HG02840 (cell line): ENCODE measurements around the gene EIF3J.
"Not testable (repeated sequence)": the region's sequence is repeated elsewhere in the genome, so short reads cannot be mapped to it uniquely, and the experiment has no call there.

Experiments
- ATAC-seq: cut with Tn5 transposase; IDR thresholded peaks from one replicate; pipeline ENCODE4 v1.9.1; 2021; ENCODE audit warnings: mild to moderate bottlenecking, moderate library complexity, moderate number of reproducible peaks; ENCODE audit not compliant: unreplicated experiment, low FRiP score

The EIF3J gene

DNA sequence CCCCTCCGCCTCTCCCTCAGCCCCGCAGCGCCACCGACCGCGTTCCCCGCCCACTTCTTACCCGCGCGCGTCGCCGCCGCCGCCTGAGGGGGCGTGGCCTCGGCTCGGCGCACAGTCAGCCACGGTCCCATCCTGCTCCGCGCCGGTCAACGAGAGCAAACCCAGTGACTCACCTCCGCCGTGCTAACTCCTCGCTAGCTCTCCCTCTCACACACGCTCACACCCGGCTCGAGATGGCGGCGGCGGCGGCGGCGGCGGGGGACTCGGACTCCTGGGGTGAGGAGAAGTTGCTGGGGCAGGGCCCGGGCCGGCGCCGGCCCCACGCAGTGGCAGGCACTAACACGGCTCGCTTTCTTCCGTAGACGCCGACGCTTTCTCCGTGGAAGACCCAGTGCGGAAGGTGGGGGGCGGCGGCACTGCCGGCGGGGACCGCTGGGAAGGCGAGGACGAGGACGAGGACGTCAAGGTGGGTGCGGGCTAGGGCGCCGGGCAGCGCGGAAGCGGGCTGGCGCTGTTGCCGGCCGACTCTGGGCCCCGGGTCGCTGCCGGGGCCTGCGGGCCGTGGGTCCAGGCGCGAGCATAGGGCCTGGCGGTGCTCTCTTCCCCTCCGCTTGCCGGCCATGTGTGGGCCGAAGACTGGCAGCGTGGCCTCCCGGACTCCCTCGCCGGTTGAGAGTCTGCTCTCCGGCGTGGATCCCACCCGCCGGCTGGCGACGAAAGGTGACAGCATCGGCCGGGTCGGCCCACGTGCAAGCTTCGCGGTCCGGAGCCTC, at the start of gene EIF3J:
Gene EIF3J, plus strand, starts transcription at position 186 of the 773 bp plus-strand sequence. Its CDS starts 48 bp downstream, at position 234.
- ATAC-seq, result peak; percentile 85

DNA sequence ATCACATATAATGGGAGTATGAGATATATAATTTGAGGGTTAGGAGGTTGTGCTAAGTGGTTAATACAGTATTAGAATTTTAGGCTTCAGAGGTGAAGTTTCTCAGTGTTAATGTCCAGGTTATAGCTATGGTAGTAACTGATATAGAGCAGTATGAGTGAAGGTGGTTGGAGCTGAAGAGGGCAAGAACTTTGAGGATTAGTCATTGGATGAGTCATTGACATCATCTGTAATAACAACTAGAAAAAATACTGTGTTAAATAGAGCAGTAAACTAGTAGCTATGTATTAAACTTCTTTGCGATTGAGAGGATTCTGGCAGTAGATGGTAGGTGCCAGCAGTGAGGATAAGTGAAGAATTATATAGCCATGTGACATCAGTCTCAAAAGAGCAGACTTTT, 47.5 kb upstream of the EIF3J start:
- ATAC-seq, result no peak

- no peak for ATAC-seq
Observed at GRCh38 chr15:44490622-44491021, 46.3 kb upstream of the EIF3J start.

GRCh38 chr15:44492040-44492439, 44.9 kb upstream of the EIF3J start:
- no peak for ATAC-seq

- ATAC-seq, result no peak
Observed at GRCh38 chr15:44492672-44493071, 44.3 kb upstream of the EIF3J start.

DNA sequence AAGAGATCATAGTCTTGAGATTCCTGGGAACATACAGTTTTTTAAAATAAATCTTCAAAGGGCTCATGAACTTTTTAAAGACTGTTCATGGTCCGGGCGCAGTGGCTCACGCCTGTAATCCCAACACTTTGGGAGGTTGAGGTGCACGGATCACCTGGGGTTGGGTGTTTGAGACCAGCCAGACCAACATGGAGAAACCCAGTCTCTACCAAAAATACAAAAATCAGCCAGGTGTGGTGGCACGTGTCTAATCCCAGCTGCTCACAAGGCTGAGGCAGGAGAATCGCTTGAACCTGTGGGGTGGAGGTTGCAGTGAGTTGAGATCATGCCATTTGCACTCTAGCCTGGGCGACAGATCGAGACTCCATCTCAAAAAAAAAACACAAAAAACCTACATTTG, 41.4 kb upstream of the EIF3J start:
- ATAC-seq, result no peak

DNA sequence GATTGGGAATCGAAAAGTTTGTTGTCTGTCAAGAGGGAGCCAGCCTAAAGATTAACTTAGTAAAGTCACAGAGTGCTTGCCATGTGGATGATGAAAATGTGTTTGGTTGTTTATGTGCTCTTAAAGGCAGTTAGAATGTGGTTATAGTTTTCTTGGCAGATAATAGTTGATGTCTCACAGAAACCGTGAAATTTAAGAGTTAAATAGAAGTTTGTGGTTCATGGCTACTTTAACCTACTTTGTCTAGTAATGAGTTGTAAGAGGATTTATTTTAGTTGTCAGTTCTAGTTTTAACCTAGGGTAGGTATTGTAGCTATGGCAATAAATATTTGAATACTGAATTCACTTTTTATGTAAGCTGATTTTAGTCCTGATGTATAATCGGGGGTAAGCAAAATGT, 36.4 kb upstream of the EIF3J start:
- ATAC-seq, result no peak

GRCh38 chr15:44501768-44502366, 35.1 kb upstream of the EIF3J start:
- ATAC-seq, result no peak

- no peak for ATAC-seq
Observed at GRCh38 chr15:44516436-44516835, 20.5 kb upstream of the EIF3J start.

GRCh38 chr15:44519537-44519936, 17.4 kb upstream of the EIF3J start:
- ATAC-seq, result no peak

- ATAC-seq, result no peak
Observed at GRCh38 chr15:44525018-44525417, 11.9 kb upstream of the EIF3J start.

DNA sequence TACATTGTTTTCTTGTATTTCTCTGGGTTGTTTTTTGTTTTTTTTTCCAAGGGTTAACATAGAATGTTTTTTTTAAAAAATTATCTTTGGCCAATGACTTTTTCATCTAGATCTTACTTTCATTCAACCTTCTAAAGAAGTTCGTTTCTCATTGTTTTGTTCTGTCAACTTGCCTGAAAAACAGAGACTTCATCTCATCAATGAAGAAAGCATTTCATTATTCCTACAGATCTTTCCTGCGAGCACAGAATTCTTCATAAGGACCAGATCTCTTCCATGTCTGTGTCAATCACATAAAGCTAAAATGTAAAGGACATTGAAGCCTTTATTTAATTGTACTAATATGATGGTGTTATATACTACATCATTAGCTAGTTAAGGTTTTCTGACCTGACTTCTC, 9.7 kb upstream of the EIF3J start:
- no peak for ATAC-seq

GRCh38 chr15:44529864-44530604, 6.9 kb upstream of the EIF3J start:
- no peak for ATAC-seq

DNA sequence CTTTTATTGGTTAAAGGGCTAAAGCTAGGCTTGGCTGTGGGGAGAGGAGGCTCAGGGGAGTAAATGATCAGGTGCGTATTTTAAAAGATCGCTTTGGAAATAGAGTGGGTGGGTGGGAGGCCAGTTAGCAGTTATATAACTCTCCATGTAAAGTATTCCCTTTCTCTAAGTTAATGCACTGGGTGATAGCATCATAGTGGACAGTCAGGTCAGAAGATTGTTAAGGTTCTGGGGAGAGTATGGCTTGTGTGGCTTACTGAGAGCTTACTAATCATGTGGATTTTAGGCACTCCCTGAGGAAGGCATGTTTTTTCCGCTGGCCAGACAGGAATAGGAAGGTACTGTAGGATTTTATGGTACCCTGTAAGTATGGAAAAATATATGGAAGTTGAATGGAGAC, 6.3 kb upstream of the EIF3J start:
- no peak for ATAC-seq

DNA sequence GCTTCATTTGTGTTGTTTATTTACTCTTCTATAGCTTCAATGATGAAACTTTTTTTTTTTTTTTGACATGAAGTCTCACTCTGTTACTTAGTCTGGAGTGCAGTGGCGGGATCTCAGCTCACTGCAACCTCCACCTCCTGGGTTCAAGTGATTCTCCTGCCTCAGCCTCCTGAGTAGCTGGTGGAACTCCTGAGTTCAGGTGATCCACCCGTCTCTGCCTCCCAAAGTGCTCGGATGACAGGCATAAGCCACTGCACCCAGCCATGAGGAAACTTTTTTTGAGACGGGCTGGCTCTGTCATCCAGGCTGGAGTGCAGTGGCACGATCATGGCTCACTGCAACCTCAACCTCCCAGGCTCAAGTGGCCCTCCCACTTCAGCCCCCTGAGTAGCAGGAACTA, 4.7 kb upstream of the EIF3J start:
- ATAC-seq, result not testable (repeated sequence)

DNA sequence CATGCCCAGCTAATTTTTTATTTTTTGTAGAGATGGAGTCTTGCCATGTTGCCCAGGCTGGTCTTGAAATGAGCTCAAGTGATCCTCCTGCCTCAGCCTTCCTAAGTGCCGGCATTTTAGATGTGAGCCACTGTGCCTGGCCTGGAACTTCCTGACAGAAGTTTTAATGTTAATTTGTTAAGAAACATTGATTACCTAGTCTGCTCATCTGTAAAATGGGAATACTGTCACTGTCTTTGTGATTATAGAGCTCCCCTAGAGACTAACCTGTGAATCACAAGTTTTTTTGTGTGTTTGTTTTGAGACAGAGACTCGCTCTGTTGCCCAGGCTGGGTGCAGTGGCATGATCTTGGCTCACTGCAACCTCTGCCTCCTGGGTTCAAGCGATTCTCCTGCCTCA, 4.3 kb upstream of the EIF3J start:
- ATAC-seq, result no peak

DNA sequence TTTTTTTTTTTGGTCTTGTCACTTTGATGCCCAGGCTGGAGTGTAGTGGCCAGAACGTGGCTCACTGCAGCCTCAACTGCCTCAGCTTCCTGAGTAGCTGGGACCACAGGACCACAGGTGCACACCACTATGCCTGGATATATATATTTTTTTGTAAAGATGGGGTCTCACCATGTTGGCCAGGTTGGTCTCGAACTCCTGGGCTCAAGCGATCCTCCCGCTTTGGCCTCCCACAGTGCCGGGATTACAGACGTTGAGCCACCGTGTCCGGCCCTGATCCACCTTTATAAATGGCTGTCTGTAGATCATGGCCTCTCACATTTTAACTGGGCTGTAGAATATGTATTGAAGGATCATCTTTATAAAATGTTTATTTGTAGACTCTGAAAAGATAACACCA, 1.9 kb upstream of the EIF3J start:
- ATAC-seq, result no peak

DNA sequence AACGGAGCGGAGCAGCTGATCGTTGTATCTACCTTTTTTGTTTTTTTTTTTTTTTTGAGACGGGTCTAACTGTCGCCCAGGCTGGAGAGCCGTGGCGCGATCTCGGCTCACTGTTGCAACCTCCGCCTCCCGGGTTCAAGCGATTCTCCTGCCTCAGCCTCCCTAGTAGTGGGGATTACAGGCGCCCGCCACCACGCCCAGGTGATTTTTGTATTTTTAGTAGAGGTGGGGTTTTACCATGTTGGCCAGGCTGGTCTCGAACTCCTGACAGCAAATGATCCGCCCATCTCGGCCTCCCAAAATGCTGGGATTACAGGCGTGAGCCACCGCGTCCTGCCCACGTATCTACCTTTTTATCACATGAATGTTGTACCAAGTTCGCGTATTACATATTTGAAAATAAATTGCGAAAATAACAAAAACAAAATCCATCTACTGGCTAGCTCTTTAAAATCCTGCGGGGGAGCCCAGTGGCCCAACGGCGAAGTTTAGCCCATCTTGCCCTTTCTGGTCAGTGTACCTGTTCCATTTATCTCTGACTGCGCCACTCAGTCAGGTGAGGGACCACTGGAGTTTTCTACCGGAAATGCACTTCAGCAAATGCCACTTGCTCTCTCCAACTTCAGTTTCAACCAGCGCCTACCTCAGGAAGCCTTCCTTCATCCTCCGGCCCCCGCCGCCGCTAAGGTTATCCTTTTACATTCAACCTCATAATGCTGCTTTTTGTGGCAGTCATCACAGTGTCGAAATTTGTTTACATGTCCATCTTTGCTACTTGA, 1.2 kb upstream of the EIF3J start:
- no peak for ATAC-seq

GRCh38 chr15:44536302-44536961, 515 bp upstream of the EIF3J start:
- ATAC-seq, result peak; percentile 59

DNA sequence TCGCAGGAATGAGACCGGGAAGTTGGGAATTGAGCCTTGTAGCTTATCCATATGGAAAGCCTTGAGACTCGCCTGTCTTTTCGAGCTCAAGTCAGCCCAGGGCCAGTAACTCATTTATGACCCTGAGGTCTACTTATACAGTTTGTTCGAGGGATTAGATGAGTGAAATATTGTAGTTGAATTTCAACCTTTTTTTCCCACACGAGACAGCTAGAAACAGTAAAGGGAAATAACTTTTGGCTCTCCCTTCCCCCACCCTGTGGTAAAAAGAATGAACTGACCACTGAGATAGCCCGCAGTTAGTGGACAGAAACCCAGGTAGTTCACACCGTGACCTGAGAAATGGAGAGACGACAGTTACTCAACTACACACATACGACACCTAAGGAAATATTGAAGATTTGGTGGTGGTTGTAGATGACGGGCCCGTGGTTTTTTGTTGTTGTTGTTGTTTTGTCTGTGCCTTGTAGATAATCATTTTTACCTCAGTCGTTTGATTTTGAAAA, 841 bp downstream of the EIF3J start:
- ATAC-seq, result no peak
